Measurements from ENCODE around the gene ZNF81.
"Not testable (repeated sequence)": the region's sequence is repeated elsewhere in the genome, so short reads cannot be mapped to it uniquely, and the experiment has no call there.

DNA sequence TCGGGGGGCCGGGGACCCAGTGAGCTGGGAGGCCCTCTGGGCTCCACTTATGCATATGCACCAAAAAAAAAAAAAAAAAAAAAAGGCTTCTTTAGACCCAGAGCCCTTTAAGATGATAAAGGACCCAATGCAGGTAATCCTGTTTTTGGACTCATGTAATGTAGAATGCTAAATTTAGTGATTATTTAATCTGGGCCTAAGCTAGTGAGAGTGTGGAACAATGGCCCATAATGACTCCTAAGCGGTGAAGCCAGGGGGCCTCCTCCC is 29.5 kb upstream of the ZNF81 start:
- TF ChIP-seq EZH2 (IDR thresholded peaks at IDR 0.05; ENCODE audit: borderline replicate concordance, low read depth, low read length, severe bottlenecking) = not testable (repeated sequence)
- TF ChIP-seq, protein P1, sequence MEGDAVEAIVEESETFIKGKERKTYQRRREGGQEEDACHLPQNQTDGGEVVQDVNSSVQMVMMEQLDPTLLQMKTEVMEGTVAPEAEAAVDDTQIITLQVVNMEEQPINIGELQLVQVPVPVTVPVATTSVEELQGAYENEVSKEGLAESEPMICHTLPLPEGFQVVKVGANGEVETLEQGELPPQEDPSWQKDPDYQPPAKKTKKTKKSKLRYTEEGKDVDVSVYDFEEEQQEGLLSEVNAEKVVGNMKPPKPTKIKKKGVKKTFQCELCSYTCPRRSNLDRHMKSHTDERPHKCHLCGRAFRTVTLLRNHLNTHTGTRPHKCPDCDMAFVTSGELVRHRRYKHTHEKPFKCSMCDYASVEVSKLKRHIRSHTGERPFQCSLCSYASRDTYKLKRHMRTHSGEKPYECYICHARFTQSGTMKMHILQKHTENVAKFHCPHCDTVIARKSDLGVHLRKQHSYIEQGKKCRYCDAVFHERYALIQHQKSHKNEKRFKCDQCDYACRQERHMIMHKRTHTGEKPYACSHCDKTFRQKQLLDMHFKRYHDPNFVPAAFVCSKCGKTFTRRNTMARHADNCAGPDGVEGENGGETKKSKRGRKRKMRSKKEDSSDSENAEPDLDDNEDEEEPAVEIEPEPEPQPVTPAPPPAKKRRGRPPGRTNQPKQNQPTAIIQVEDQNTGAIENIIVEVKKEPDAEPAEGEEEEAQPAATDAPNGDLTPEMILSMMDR (IDR thresholded peaks at IDR 0.05; ENCODE audit: borderline replicate concordance, extremely low read depth, low read length, poor library complexity, severe bottlenecking) = not testable (repeated sequence)

All from DND-41 (cell line).